Endothelial cell of umbilical vein (primary cell): Measurements from ENCODE around the gene ITGA11.

Experiments used
- CTCF ChIP-seq, 2 donors: IDR thresholded peaks; 1 replicate in 1 of 2; 2 replicates in 1 of 2; pipeline ENCODE4 v1.5.1; 2011; ENCODE audit warnings: low read length in 2 of 2, mild to moderate bottlenecking in 2 of 2, moderate library complexity in 2 of 2, control low read depth in 1 of 2, inconsistent platforms in 1 of 2, low read depth in 1 of 2; ENCODE audit not compliant: insufficient read depth in 1 of 2; ENCODE audit errors: extremely low read depth in 1 of 2
- EZH2 ChIP-seq: IDR thresholded peaks from 2 replicates; pipeline ENCODE4 v1.6.1; 2012; ENCODE audit warnings: borderline replicate concordance, low read depth, mild to moderate bottlenecking, moderate library complexity, low read length, inconsistent platforms; ENCODE audit not compliant: severe bottlenecking
- FOS ChIP-seq: IDR thresholded peaks from 2 replicates; pipeline ENCODE4 v1.6.1; 2011; ENCODE audit warnings: mild to moderate bottlenecking, low read length, moderate library complexity, borderline replicate concordance; ENCODE audit not compliant: insufficient read depth
- MAX ChIP-seq: IDR thresholded peaks from 2 replicates; pipeline ENCODE4 v1.6.1; 2011; ENCODE audit not compliant: insufficient read depth, insufficient read length
- MYC ChIP-seq: IDR thresholded peaks from one replicate; pipeline ENCODE4 v1.6.1; 2011; ENCODE audit warnings: mild to moderate bottlenecking, low read depth, low read length
- POLR2A ChIP-seq: IDR thresholded peaks from 2 replicates; pipeline ENCODE4 v1.6.1; 2012; ENCODE audit warnings: low read depth, mild to moderate bottlenecking, control low read depth, low read length
- POLR2AphosphoS5 ChIP-seq: IDR thresholded peaks from 2 replicates; pipeline ENCODE4 v1.6.1; 2012; ENCODE audit warnings: low read depth, mild to moderate bottlenecking, control low read depth, low read length, moderate library complexity; ENCODE audit not compliant: insufficient read depth

GRCh38 chr15:68316061-68316804 lies 115.7 kb downstream of the ITGA11 start:
- TF ChIP-seq EZH2 = no peak
- peak; percentile 19 to 60 for TF ChIP-seq CTCF (IDR thresholded peaks at IDR 0.05; ENCODE audit: extremely low read depth in 1 of 2, insufficient read depth in 1 of 2, low read depth in 1 of 2, low read length in 2 of 2)
- TF ChIP-seq POLR2AphosphoS5 = no peak
- TF ChIP-seq POLR2A = no peak
- no peak for TF ChIP-seq FOS
- no peak for TF ChIP-seq MYC
- TF ChIP-seq MAX = no peak
